ENCODE measurements around the gene LRFN5. TPM values are rescaled to one million over a fixed set of nuclear protein-coding genes. Genes with fewer than 3 reads are reported as not detected.

The LRFN5 gene
- total and polyA plus RNA-seq, 9 of the 15 experiments (the other 6 are each of a cell fraction or from before 2014, with no cell fraction given) = 0.01 to 0.27 (median 0.09) TPM; not detected in 1

DNA sequence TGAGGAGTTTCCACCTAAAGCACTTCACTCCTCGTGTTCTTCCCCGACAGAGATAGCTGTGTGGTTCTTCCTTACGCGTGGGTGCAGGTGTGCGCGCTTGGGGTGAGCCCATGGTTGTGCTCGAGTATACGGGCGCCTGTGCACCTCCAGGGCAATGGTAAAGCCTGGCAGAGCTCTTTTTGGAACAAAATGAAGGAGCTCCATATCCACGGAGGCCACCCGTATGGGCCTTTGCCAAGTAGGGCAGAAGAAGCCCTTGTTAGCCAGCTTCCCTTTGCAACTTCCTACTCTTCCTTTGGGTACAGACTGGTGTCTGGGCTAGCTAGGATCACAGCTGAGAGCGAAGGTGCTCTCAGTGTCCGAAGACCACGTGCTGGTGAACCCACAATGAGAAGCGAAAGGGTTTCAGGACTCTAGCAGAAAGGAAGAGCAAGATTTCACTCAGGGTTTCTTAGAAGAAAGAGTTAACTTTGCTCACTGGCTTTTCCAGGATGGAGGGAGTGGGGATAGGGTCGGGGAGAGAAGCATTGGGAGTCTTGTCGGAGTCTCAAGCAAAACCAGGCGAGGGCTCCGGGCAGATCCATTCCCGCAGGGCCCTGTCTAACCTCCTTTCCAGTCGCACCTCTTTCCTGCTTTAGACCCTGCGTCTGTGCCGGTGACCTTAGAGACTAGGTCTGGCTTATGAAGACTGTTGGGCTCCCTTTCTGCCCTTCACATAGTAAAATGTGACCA, 960 bp upstream of the LRFN5 start:
- ATAC-seq (peak; percentile 12; the same call in 1 of the 3 replicates), DNase-seq (ENCODE audit: extremely low read depth in 1 of 4, low spot score in 3 of 4) (no peak), FAIRE-seq (no peak)
- Histone ChIP-seq H3K9me3 (replicated peaks; ENCODE audit: control insufficient read depth, insufficient read depth, low read depth, low read length) (no peaks in the 10 kb centered on the region), H3K27me3 (ENCODE audit: control insufficient read depth in 2 of 2, insufficient read depth in 2 of 2, low read length in 2 of 2) (no peaks in the 10 kb centered on the region; a peak in 1 of 5 replicates), H3K27ac (ENCODE audit: extremely low read depth, low read depth, low read length) (no peak overlapping the region), H3K4me2 (ENCODE audit: insufficient read depth, low read length) (0 out of 2 replicates have a peak overlapping the region, but pooled peaks have one; percentile 11), H2AFZ (ENCODE audit: low read depth, low read length) (no peak overlapping the region), H3K9ac (ENCODE audit: insufficient read depth in 1 of 2, low read depth in 2 of 2, low read length in 2 of 2) (no peak overlapping the region), H3K79me2 (ENCODE audit: control insufficient read depth, insufficient read depth, low read length) (no peaks in the 10 kb centered on the region), H3K9me1 (ENCODE audit: control insufficient read depth, insufficient read depth, low read length) (no peaks in the 10 kb centered on the region), H4K20me1 (replicated peaks; ENCODE audit: control insufficient read depth, insufficient read depth, low read length) (no peaks in the 10 kb centered on the region), H3K4me3 (no peak overlapping the region), H3K4me1 (replicated peaks in 1 of 2; ENCODE audit: control insufficient read depth in 2 of 2, insufficient read depth in 2 of 2, low read length in 2 of 2) (no peaks in the 10 kb centered on the region), H3K36me3 (ENCODE audit: control insufficient read depth, insufficient read depth, low read length) (no peaks in the 10 kb centered on the region)
- 7% methylated on average over 23 of the region's 23 CpGs for WGBS (ENCODE audit: insufficient coverage, low coverage, missing lambda C conversion rate)
- ChIA-PET POLR2A (no interaction called here), CTCF (ENCODE audit: low intra/inter-chr PET ratio) (no interaction called here)
- in situ Hi-C loops (cut with MboI) (no loop called here), intact Hi-C loops (cut with micrococcal nuclease) (no loop called here)
- TF ChIP-seq ZNF324 (CRISPR knock-in tag; IDR thresholded peaks at IDR 0.05) = no peak
- no peak for TF ChIP-seq TEAD2 (tag; IDR thresholded peaks at IDR 0.05)
- no peak for TF ChIP-seq NFE2L1 (tag; IDR thresholded peaks at IDR 0.05; ENCODE audit: borderline replicate concordance, low read depth)
- TF ChIP-seq, protein P1, sequence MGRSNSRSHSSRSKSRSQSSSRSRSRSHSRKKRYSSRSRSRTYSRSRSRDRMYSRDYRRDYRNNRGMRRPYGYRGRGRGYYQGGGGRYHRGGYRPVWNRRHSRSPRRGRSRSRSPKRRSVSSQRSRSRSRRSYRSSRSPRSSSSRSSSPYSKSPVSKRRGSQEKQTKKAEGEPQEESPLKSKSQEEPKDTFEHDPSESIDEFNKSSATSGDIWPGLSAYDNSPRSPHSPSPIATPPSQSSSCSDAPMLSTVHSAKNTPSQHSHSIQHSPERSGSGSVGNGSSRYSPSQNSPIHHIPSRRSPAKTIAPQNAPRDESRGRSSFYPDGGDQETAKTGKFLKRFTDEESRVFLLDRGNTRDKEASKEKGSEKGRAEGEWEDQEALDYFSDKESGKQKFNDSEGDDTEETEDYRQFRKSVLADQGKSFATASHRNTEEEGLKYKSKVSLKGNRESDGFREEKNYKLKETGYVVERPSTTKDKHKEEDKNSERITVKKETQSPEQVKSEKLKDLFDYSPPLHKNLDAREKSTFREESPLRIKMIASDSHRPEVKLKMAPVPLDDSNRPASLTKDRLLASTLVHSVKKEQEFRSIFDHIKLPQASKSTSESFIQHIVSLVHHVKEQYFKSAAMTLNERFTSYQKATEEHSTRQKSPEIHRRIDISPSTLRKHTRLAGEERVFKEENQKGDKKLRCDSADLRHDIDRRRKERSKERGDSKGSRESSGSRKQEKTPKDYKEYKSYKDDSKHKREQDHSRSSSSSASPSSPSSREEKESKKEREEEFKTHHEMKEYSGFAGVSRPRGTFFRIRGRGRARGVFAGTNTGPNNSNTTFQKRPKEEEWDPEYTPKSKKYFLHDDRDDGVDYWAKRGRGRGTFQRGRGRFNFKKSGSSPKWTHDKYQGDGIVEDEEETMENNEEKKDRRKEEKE (IDR thresholded peaks at IDR 0.05; ENCODE audit: borderline replicate concordance in 1 of 2, control insufficient read depth in 1 of 2, low read depth in 2 of 2, low read length in 1 of 2) = no peak
- TF ChIP-seq UBTF (IDR thresholded peaks at IDR 0.05; ENCODE audit: borderline replicate concordance in 1 of 2, low read depth in 2 of 2, low read length in 2 of 2) = no peak
- TF ChIP-seq XRCC4 (IDR thresholded peaks at IDR 0.05; ENCODE audit: extremely low read depth, insufficient read depth, insufficient read length) = no peak
- TF ChIP-seq BRCA1 (IDR thresholded peaks at IDR 0.05) = no peak
- no peak for TF ChIP-seq BRCA1 (CRISPR knock-in tag; IDR thresholded peaks at IDR 0.05)
- TF ChIP-seq CSDE1 (IDR thresholded peaks at IDR 0.05) = no peak
- no peak for TF ChIP-seq MED1 (CRISPR knock-in tag; IDR thresholded peaks at IDR 0.05; ENCODE audit: borderline replicate concordance)
- TF ChIP-seq SAFB (IDR thresholded peaks at IDR 0.05; ENCODE audit: borderline replicate concordance, low read depth, low read length) = no peak
- TF ChIP-seq KLF6 (CRISPR knock-in tag; IDR thresholded peaks at IDR 0.05; ENCODE audit: borderline replicate concordance) = no peak
- BruUV-seq (replicated peaks) = no TSS peak

All from K562 (cell line).